HG03442 (cell line): ENCODE data around the gene CTXN1.
"Not testable (repeated sequence)": the region's sequence is repeated elsewhere in the genome, so short reads cannot be mapped to it uniquely, and the experiment has no call there.

ENCODE experiments used
- ATAC-seq: cut with Tn5 transposase; IDR thresholded peaks from one replicate; pipeline ENCODE4 v1.9.1; 2021; ENCODE audit warnings: mild to moderate bottlenecking, moderate library complexity; ENCODE audit not compliant: unreplicated experiment

The CTXN1 gene

DNA sequence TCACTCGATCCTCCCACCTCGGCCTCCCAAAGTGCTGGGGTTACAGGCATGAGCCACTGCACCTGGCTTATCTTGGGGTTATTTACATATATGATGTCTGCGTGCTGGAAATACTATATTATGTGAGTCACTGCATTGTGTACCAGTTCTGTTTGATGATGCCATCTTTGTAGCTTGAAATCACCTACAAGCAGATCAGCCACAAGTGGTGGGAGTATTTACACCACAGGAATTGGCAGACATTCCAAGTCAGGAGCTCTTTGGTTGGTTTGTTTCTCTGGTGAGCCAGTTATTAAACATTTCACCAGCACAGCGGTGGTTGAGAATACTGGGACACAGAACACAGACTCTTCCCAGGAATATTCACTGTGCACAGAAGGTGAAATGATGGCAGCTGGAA lies 22.0 kb upstream of the CTXN1 start:
- ATAC-seq = no peak

DNA sequence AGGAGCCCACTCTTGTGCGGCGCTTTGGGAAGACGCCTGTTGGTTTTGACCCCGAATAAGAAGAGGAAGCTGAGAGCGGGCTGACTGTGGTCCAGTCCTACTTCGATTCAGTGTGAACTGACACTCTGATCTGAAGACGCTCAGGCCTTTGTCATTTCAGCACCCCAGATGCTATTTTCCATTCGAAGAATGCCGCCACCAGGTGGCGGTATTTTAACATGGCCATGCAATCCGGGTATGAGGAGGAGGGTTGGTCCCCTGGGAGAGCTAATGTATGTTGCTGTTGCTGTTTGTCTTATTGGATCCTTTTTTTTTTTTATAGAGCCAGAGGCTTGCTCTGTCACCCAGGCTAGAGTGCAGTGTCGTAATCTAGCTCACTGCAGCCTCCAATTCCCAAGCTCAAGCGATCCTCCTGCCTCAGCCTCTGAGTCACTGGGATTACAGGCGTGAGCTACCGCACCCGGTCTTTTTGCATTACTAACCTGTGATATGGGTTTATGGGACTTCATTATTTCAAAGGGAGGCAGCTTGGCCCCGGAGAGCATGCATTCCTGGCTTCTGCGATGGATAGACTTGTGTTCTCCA lies 18.3 kb upstream of the CTXN1 start:
- peak; percentile 17 for ATAC-seq

DNA sequence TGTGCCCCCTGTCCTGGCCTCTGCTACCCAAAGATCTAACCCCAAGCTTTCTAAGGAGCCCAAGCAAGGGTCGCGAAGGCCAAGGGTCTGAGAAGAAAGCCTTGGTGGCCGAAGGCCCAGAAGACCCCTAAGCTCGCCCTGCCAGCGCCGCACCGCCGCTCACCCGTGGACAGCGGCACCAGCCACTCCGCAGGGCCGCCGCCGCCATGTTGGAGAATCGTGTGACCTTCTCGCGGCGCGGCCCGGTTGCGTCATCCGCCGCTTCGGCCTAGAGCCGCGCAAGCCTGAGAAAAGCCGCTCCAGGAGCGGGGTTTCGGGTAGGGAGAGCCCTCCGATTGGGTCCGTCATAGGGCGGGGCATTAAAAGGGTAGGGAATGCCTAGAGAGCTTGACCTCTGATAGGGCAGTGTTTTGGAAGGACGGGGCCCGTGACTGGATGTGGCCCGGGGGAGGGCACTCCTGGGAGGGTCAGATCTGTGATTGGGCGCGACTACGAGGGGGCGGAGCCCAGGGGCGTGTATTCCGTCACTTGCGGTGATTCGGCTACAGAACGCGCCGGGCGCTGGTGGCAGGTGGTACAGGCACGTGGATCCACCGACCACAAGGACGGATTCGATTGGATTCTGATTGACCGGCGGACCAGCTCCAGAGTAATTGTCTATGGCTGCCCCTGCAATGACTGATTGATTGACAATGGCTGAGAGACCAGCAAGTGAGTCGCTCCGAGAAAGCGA lies 17.7 kb upstream of the CTXN1 start, which contains the start of gene TIMM44:
TIMM44 (minus strand) TSS at position 223 of the 733 bp plus-strand sequence; CDS start at position 208, 15 bp downstream.
- ATAC-seq = peak; percentile 96

DNA sequence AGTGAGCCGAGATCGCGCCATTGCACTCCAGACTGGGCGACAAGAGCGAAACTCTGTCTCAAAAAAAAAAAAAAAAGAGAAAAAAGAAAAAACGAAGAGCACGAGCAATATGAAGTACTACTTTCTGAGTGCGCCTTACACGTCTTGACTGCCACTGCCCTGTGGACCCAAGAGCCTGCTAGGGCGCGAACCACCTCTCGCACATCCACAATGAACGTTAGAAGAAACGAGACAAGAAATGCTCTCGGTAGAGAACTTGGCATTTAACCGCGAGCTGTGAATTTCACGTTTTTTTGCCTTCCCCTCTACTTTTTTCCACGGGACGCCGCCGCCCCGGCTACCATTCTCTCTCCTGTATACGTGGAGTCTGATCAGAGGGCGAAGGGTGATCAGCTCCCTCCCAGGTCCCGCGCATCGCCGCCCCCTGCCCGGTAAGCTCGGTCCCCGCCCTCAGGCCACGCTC lies 17.1 kb upstream of the CTXN1 start:
- no peak for ATAC-seq

DNA sequence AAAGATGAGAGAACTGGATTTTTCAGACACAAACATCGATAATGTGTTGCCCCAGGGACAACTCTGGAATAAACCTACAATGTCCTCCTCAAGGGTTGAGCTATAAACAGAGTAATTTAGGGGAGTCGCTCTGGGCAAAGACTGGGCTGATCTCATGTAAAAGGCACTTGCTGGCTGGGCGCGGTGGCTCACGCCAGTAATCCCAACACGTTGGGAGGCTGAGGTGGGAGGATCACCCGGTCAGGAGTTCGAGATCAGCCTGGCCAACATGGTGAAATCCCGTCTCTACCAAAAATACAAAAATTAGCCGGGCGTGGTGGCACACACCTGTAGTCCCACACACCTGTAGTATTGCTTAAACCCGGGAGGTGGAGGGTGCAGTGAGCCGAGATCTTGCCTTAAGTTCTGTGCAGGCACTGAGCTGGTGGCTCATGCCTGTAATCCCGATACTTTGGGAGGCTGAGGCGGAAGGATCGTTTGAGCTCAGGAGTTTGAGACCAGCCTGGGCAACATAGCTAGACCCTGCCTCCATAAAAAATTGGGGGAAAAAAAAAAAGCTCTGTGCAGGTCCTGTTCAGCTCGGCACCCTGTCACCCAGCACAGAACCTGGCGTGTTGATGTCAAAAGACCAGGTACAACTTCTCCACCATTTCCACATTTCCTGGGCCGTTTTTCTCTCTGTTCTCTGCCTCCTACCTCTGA lies 16.1 kb upstream of the CTXN1 start:
- ATAC-seq = no peak

DNA sequence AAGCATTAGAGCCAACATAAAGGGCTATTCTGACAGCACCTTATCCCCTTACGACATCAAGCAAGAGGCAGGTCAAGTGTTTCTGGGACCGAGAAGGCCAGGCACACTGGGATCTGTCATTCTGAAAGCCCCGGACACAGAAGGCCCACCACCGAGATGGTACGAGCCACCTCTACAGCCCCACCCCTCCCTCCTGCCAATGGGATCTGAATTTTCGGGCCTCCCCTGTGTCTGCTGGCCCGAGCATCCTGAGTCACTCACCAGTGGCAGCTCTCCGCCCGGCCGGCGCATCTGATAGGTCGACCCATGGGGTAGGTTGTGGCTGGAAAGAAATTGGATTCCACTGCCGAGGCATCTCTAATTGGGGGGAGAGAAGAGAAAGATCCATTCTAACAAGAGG lies 14.9 kb upstream of the CTXN1 start:
- no peak for ATAC-seq

DNA sequence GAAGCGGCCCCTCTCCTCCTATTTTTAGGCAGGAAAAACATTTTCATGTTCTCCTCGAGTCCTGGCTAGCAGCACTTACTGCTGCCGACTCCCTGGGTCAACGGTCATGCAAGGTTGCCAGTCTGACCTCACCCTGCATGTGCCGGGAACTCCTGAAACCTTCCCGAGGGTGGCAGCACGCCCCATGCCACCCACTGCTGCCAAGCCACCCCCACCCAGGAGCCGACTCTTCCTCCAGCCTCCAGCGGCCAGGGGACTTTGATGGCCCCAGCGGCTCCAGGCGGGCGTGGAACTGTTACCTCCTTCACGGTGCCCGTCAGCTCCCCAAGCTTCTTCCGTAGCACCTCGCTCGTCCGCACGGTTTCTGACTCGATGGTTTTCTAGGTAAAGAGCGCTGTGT lies 8.8 kb upstream of the CTXN1 start:
- no peak for ATAC-seq

DNA sequence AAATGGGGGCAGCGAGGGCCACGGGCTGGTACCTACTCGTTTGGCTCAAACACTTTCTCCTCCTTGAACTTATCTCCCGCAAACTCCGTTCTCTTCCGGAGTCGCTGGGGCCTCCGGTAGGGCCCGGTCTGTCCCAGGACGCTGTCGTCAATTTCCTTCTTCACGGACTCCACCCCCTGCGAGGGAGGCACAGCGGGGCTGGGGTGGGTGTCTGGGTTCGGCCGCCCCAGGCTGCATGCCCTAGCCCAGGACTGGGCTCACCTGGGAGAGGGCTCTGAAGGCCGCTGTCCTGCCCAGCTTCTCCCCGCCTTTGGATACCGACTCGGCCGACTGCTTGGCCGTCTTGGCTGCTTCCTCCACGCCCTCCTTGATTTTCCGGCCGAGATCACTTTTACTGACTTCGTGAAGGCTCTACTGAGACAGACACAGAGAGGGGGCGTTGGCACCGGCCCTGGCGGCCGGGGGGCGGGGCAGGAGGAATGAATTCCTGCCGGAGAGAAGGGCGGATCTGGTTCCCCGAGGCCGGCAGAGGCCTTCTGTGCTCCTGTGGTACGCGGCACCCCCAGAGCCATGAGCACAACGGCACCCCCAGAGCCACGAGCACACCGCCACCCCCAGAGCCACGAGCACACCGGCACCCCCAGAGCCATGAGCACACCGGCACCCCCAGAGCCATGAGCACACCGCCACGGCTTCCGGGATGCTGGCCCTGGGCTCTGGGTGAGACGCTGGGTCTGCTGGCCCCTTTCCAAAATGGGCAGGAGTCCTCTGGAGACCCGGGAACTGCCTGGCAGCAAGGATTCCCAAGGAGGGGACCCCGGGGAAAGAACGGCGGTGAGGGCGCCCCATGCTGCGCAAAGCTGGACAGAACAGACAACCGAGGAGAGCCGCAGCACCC lies 8.1 kb upstream of the CTXN1 start:
- ATAC-seq = no peak

DNA sequence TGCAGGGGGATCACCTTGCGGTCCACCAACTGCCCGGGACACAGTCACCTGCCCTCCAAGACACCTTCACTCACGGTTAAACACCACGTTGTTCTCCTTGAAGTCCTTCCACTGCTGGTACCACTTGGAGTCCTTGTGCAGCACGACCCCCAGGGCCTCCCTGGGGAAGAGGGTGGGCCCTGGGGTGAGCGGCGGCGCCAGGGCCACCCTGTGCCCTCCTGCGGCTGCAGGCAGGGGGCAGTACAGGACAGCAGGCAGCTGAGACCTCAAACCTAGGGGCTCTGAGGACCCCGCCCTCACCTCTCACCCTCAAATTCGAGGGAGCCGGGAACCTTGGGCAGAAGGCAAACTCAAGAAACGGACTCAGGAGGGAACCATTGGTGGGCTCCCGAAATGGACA lies 7.5 kb upstream of the CTXN1 start:
- ATAC-seq = no peak

DNA sequence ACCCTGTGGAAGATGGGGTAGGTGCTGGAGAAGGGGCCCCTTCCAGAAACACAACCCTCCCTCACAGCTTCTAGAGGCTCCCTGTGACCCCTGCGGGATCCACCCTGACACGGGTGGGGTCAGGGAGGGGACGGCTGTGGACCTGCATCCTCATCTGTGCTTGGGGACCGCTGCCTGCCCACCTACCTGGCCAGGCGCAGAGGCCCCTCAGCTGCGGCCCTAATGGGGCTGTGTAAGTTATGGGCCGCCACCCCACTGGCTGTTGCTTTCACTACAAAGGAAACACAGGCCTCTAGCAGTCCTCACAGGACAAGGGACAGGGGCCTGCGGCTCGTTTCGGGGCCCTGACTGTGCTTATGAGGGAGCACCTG lies 7.0 kb upstream of the CTXN1 start:
- no peak for ATAC-seq

DNA sequence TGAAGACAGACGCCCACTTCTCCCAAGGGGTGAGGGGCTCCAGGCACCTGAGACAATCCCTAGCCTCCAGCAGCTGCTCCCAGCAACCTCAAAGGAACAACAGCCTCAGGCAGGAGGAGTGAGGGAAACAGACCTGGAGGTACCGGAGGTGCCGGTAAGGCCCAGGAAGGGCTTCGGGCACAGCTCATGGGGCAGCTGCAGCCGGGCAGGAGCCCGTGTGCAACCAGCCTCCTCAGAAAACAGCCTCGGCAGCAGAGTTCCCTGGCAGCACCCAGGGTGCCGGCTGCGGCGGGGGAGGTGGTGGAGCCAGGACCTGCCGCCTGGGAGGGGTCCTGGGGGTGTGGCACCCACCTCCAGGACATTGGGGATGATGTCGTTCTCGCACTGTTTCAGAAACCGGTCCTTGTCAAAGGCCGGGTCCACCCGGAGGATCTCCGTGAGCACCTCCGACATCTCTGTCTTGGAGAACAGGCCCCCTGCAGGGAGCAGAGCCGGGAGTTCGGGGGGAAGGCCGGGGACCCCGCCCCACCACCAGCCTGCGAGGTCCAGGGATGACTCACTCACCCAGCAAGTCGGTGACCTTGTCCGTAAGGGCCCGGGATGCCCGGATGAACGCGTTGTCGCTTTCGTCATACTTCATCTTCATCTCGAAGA lies 6.5 kb upstream of the CTXN1 start:
- ATAC-seq = no peak

DNA sequence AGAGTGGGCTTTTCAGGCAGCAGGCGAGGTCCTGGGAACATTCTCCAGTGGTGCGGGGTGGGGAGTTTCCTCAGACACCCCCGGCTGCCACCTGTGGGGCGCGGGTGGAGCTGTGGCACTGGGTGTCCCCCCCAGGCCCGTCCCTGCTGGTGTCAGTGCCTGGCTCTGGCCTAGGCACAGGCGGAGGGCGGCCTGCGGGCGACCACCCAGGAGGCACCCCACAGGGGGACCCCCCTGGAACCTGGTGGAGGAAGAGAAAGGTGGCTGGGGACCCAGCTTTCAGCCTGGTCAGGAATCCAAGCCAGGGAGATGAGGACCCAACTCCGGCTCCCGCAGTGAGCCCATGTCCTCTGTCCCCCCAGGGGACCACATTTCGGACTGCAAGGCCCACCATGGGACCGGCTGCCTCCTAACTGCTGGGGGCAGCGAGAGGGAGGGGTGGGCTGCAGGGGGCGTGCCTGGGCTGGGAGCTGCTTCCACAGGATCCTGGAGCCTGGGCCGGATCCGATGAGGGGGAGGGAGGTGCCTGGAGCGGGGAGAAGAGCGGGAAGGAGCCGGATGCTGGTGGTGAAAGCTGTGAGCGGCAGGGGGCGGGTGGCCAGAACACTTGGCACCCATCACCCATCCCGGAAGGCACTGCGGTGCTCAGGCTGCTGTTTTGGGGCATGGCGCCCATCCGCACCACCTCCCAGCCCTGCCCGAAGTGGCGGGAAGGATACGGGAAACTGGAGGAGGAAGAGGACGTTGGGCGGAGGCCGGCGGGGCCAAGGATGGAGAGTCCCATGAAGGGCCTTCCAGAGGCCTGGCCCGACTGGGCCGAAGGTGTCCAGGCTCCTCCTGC lies 5.5 kb upstream of the CTXN1 start:
- ATAC-seq = no peak

DNA sequence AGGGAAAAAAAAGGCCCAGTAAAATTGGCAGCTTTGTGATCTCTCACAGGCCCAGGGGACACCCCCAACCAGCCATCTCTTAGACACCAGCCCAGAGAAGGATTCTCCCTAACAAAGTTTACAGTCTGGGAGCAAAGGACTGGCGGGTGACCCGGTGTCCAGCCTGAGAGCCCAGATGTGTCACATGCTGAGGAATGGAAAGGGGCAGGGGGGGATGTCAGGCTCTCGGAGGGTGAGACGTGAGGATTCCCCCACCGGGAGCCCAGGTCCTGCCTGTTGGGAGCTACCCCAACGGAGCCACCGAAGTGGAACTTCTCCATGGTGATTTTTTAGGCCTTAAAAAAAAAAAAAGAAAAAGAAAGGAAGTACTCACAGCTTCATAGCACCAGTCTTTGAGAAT lies 4.8 kb upstream of the CTXN1 start:
- no peak for ATAC-seq

DNA sequence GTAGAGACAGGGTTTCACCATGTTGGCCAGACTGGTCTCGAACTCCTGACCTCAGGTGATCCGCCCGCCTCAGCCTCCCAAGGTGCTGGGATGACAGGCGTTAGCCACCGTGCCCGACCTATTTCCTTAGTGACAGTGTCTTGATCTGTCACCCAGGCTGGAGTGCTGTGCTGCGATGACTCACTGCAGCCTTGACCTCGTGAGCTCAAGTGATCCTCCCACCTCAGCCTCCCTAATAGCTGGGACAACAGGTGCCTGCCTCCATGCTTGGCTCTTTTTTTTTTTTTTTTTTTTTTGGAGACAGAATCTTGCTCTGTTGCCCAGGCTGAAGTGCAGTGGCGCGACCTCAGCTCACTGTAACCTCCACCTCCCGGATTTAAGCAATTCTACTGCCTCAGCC lies 4.1 kb upstream of the CTXN1 start:
- ATAC-seq = not testable (repeated sequence)

DNA sequence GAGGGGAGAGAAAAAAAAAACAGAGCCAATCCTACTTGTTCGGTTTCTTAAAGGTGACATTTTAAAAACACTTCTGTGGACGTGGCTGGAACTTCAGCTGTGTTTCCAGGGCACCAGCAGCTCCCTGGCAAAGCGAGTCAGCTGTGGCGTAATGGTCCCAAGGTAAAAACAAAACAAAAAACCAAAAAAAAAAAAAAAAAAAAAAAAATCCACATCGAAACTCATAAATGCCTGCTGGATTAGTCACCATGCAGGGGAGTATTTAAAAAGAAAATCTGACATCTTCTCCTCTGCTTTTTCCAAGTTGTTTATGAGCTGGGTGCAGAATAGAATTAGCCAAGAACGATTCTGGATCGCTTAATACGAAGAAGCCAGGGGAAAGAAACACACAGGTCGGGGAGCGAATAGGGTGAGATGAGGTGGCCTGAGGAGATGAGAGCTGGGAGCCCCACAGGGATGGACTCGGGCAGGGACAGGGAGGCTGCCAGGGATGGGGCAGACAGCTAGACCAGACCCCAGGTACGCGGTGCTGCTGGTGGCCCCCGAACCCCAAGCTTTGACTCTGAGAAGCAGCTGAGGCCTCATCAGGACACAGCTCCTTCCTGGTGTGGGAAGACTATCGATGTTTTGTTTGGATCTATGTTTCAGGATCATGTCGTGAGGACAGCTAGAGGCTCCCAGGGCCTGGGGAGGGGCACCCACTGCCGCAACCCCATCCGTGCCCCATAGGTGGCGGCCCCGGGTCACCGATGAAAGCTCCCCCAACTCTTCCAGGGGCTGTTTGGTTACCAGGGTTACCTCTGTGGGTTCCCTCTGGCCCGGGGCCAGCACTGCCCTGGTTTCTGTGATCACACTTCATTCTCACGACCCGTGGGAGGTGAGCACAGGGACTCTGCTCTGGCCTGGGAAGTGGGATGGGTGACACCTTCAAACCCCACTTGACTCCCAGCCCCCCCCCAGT lies 3.1 kb upstream of the CTXN1 start:
- no peak for ATAC-seq

DNA sequence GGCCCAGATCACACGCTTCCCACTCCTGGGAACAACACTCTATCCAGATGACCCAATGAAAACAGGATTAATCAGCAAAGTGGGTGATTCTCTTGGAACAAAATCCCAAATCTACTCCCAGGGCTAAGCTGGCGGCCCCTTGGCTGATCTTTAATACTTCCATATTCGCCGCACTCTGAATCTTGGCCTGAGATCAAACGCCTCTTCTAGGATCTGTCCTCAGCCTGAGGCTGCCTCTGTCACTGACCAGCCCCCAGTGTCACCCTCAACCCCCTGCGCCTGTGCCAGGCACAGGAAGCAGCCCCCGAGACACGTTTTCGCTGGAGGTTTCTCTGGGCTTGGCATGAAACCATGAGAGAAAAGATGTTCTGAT lies 2.4 kb upstream of the CTXN1 start:
- ATAC-seq = no peak

DNA sequence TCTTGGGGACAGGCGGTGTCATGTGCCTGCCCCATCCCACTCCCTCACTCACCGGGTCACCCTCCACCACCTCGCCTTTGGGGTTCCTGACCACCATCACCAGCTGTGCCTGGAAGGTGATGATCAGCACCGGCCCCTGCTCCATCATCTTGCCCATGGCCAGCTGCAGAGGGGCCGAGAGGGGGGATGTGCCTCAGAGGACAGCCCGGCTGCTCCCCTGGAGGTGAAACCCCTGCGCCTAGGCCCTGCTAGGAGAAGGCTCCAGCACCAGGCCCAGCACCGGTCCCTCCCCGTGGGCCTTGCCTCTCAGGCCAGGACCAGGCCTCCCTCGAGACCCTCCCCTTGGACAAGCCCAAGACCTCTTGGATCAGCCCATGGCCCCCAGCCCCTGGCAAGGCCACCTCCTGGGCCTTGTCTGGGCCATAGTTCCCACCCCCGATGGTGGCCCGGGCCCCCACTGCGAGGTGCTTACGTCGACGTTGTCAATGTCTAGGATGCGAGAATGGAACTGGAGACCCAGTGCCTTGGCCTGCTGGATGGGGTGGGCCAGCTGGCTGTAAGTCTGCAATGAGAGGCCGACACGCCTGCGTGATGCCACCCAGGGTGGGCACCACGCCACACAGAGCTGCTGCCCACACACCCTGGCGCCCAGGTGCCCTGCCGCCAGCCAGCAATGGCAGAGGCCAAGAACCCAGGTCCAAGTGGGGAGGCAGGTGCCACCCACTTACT lies 1.8 kb upstream of the CTXN1 start:
- ATAC-seq = no peak
